ENCODE measurements around the gene FAM187B. TPM values are rescaled to one million over a fixed set of nuclear protein-coding genes. Genes with fewer than 3 reads are reported as not detected.
"Not testable (repeated sequence)": the region's sequence is repeated elsewhere in the genome, so short reads cannot be mapped to it uniquely, and the experiment has no call there.

Gene FAM187B
- total RNA-seq, 1 donor from 2014 or later = not detected

DNA sequence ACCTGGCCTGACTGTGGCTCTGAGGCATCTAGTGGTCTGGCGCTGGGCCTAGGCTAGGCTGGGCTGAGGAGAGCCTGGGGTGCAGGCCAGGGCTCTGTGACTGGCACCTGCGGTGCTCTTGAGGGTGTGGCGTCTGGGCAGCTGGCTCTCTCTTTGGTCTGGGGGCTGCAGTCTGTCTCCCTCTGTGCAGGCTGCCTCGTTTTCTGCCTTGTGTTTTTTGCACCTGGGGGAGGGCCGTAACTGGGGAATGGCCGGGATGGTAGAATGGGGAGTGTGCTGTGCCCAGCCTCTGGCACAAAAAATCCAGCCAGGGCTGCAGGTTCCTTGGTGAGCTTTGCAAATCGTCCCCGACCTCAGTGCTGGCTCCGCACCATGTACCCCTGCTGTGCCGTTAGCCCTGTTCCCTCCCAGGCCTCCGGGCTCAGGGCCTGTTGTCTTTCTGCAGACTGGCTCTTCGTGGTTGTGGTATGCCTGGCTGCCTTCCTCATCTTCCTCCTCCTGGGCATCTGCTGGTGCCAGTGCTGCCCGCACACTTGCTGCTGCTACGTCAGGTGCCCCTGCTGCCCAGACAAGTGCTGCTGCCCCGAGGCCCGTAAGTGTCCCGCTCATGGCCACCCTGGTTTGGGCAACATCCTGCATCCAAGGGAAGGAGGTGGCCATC, 33.7 kb upstream of the FAM187B start:
- DNase-seq (ENCODE audit: low read depth in 2 of 2) = no peak

DNA sequence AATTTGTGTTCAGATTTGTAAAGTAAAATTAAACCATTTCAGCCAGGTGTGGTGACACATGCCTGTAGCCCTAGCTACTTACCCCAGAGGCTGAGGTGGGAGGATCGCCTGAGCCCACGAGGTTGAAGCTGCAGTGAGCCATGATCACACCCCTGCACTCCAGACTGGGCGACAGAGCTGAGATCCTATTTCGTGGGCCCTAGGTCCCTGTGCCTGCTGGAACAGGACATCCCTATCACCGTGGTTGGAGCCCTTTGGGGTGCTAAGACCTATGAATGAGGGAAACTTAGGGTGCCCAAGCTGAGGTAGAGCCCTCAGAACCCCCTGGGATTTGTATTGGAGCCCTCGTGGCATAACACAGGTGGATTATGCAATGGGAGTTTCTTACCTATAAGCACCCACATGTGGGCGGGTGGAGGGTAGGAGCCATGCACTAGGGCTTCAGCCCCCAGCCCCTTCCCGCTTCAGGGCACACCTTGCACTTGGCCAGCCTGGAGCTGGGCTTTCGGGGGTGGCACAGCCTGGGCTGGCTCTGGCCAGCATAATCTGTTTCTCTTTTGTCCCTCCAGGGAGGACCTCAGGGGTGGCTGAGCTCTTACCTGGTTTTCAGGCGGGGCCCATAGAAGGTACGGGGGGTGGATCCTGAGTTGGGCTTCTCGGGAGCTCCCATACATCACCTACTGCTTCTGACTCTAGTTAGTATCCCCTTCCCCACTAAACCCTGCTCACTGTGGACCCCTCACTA, 33.0 kb upstream of the FAM187B start:
- DNase-seq (ENCODE audit: low read depth in 2 of 2) = no peak

DNA sequence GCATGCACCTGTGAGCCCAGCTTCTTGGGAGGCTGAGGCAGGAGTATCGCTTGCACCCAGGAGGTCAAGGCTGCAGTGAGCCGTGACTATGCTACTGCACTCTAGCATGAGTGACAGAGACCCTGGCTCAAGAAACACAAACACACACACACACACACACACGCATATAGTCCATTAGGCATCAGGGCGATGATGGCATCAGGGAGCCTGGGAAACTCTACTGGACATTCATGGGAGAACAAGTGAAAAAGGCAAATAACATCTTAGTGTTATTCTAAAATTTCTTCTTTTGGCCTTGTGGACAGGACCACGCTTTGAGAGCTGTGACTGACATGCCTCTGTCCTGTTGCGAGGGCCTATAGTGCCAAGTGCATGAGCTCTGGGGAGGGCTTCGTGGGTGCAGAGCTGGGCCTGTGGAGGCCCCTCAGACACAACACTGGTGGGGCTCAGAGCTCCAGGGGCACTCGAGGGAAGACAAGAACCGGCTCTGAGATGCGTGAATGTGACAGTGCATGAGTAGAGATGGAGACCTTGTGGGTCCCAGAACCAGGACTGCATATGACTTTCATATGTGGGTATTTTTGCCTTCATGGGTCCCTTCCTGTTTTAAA, 32.3 kb upstream of the FAM187B start:
- DNase-seq (ENCODE audit: low read depth in 2 of 2) = no peak

DNA sequence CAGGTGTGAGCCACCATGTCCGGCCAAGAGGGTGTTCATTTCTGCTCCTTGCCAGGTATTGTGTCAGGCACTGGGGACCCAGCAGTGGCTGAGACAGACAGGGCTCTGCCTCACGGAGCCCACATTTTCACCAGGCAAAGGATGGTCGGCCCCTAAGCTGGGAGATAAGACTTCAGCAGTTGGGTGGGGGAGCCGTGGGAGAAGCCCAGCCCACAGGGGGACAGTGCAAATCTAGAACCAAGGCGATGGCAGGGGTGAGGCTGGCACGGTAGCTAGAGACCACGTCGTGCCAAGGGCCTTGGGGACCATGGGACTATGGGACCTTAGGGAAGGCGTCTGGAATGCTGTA, 28.5 kb upstream of the FAM187B start:
- no peak for DNase-seq (ENCODE audit: low read depth in 2 of 2)

DNA sequence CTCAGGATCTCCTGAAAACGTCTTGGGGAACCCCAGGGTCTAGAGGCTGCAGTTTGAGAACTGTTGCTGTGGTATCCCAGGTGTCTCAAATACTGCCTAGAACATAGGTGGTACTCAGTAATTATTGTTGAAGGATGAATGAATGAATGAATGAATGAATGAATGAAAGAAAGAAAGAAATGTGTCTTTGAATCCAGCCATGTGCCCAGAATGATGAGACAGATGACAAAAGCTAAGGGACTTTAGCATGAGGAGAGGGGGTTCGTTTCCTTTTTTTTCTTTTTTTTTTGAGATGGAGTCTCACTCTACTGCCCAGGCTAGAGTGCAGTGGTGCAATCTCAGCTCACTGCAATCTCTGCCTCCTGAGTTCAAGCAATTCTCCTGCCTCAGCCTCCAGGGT, 28.0 kb upstream of the FAM187B start:
- no peak for DNase-seq (ENCODE audit: low read depth in 2 of 2)

DNA sequence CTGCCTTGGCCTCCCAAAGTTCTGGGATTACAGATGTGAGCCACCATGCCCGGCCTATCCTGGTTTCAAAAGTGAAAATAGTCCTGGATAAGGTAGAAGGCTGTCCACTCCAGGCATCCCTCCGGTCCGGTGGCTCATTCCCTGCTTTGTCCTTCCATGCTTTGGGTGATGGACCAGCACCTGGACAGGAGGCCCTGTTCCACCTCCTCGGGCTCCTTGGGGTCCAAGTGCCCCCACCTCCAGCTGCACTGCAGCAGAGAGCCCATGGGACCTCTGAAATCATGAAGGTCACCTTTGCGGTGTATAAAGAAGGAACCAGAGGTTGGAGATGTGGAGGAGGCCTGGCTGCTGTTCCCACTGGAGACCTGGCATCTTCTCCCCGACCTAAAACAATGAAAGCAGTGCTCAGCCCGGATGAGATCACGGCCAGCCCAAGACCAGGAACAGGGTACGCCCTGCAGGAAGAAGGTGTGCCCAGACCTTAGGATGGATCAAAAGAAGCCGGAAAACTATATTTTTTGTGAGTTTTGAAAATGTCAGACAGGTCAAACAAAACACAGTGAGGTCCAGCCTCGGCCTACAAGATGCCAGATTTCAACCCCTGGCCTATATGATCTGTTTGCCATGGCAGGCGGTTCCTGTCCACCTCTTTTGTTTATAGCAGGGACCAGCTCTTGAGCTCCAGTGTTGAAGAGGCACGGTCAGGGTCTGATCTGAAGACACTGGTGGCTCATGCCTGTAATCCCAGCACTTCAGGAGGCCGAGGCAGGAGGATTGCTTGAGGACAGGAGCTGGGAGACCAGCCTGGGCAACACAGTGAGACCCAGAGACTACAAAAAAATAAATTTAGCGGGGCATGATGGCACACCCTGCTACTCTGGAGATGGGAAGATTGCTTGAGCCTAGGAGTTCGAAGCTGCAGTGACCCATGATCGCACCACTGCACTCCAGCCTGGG, 26.1 kb upstream of the FAM187B start:
- DNase-seq (ENCODE audit: low read depth in 2 of 2) = no peak

DNA sequence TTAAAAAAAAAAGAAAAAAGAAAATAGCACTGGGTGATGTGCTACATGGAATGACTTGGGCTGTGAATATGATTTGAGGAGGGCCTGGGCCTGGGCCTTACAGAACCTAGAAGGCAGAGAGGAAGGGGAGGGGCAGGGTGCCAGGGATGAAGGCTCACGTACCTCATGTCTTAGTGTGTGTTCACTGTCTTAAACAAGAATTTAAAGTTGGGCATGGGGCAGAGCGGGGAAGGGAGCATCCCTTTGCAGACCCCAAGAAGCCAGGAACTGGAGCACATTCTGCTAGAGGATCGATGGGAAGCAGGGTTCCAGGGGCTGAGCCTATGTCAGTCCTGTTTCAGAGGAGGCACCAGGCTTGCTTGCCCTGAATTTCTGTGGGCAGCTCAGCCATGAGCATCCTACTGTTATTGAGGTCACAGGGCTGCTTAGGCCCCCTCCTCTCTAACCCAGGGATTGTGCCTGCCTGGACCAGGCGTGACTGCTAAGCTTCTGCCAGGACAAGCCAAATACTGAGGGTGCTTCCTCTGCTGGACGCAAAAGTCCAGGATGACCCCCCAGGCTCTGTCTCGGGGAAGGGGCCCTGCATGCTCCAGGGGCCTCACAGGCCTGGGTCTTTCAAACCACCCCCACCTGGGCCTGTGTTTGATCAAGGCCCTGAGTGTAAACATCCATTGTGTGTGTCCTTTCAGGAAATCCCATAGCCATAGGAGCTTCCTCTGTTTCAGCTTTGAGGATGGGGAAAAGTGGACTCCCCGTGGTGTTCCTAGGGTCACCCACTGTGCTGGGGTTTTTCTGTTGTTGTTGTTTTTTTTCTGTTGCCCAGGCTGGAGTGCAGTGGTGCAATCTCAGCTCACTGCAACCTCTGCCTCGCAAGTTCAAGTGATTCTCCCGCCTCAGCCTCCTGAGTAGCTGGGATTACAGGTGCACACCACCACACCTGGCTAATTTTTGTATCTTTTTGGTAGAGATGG, 25.1 kb upstream of the FAM187B start:
- DNase-seq (ENCODE audit: low read depth in 2 of 2) = peak in 1 of 2 donors; percentile 29

DNA sequence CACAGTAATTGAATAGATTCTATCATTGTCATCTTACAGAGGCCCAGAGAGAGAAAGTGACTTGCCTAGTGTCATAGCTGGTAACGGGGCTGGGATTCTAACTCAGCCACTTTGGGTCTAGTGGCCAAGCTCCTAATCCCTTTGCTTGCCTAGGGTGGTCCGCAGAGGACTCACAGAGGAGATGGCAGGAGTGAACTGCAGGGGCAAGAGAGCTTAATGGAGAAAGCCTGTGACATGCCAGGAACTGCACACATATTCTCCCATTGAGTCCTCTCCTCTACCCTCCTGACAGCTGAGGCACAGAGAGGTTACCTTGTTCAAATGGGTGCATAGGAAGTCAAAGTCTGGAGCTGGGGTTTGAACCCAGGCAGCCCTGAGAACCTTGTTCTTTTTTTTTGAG, 22.9 kb upstream of the FAM187B start:
- DNase-seq (ENCODE audit: low read depth in 2 of 2) = no peak

DNA sequence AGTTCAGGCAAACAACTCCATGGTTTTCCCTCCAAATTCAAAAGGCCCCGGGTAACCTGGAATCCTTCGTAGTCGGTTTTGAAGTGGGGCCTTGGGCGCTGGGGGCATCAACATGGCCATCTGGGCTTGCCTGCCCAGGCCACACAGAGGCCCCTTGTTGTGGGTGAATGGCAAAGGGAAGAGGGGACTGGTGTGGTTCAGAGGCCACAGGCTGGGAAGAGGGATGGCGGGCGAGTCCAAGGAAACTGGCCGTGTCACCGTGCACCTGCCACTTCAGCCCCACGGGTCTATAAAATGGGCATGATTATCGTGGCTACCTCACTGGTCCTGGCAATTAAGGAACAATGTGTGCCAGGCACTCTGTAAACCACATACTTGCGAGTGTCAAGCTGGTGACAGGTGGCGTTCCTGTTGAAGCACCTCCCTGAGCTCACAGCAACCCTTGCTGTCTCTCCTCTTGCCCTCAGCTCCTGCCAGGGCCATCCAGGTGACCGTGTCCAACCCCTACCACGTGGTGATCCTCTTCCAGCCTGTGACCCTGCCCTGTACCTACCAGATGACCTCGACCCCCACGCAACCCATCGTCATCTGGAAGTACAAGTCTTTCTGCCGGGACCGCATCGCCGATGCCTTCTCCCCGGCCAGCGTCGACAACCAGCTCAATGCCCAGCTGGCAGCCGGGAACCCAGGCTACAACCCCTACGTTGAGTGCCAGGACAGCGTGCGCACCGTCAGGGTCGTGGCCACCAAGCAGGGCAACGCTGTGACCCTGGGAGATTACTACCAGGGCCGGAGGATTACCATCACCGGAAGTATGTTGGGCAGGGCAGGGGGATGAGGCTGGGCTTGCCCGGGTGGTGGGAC, 21.5 kb upstream of the FAM187B start:
- DNase-seq (ENCODE audit: low read depth in 2 of 2) = no peak

DNA sequence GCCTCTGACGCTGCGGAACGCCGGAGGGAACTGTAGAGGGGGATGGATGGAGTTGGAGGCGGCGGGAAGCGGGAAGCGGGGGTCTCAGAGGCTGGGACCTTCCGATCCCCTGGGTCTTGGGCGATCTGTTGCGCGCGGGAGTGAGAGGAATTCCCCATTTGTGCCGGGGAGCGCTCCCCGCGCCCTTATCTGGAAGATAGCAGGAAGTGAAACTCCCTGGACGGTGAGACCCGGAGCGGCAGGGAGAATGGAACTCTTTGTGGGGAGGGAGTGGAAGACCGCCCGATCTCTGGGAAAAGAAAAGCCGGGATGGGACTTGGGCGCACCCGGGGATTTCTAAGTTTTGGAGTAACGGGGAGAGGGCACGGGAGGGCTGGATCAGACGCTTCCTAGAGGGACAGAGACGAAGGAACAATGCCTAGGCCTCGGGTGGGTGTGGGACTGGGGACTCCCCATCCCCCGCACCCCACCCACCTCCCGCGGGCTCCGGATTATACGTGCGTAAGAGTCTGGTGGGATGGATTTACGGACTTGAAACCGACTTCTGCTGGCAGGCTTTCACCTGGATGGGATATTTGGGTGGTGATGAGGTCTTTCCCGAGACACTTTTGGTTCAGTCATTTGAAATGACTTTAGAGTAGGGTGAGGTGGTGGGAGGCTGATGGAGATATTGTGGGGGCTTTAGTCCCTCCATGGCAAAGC, 20.8 kb upstream of the FAM187B start:
- DNase-seq (ENCODE audit: low read depth in 2 of 2) = no peak

DNA sequence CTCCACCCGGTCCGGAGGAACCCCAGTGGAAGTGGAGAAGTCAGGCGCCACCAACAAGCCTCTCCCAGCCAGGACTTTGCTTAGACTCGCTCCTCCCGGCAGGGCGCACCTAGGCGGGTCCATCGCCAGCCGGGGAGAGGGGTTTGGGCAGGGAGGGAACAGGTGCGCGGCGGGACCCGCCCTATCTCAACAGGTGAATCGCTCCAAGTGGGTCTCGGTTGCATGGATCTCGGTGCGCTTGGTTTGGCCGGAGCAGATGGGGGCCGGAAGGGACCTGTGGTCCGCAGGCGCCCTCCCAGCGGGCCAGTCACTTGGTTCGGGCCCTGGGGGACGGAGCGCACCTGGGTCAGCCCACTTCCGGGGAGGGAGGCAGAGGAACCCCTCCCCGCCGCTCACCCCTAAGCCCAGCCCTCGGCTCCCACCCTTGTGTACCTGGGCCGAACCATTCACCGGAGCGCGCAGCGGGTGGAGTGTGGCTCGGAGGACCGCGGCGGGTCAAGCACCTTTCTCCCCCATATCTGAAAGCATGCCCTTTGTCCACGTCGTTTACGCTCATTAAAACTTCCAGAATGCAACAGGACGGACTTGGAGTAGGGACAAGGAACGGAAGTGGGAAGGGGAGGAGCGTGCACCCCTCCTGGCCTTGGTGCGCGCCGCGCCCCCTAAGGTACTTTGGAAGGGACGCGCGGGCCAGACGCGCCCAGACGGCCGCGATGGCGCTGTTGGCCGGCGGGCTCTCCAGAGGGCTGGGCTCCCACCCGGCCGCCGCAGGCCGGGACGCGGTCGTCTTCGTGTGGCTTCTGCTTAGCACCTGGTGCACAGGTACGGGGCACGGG, 20.0 kb upstream of the FAM187B start, which contains the start of gene LSR:
TSS of gene LSR (plus strand) at position 693 of the 836 bp plus-strand sequence. CDS start at position 714, 21 bp downstream.
- no peak for DNase-seq (ENCODE audit: low read depth in 2 of 2)

DNA sequence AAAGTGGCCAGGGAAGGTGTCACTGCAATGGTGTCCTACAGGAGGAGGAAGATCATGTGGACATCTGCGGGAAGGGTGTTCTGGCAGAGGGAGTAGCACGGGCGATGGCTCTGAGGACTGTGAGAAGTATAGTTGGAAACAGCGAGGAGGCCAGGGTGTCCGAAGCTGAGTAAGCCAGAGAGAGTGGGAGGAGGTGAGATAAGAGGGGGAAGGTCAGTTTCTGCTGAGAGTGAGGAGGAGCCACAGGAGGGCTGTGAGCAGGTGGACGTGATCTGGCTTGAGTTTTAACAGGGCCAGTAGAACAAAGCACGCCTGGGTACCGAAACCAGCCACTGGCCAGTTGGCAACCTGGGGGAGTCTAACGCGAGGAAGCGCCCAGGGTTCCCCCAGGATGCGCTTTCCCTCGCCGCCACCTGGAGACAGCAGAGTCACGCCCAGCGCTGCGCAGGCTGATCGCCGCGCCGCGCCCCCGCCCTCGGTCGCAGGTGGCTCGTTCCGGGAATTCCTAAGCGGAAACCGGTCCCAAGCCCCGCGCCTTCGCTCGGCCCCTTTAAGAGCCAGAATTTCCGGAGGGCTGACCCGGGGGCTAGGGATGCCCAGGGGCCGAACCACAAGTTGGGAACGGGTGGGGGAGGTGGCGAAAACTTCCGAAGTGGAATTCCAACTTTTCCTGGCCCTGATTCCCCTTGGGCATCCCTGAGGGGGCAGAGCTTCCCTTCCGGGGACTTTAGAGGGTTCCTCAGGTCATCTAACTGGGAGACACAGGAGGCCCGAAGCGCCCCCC, 19.2 kb upstream of the FAM187B start:
- no peak for DNase-seq (ENCODE audit: low read depth in 2 of 2)

DNA sequence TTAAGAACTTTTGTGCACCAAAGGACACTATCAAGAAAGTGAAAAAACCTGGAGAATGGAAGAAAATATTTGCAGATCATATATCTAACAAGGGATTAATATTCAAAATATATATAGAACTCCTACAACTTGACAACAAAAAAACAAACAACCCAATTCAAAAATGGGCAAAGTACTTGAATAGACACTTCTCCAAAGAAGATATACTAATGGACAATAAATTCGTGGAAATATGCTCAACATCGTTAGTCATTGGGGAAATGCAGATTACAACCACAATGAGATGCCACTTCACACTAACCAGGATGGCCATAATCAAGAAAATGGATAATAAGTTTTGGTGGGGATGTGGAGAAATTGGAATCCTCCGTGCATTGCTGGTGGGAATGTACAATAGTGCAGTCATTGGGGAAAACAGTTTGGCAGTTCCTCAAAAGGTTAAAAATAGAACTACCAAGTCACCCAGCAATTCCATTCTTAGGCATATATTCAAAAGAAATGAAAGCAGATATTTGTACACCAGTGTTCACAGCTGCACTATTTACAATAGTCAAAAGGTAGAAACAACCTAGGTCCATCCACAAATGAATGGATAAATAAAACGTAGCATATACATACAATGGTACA, 18.0 kb upstream of the FAM187B start:
- DNase-seq (ENCODE audit: low read depth in 2 of 2) = no peak

DNA sequence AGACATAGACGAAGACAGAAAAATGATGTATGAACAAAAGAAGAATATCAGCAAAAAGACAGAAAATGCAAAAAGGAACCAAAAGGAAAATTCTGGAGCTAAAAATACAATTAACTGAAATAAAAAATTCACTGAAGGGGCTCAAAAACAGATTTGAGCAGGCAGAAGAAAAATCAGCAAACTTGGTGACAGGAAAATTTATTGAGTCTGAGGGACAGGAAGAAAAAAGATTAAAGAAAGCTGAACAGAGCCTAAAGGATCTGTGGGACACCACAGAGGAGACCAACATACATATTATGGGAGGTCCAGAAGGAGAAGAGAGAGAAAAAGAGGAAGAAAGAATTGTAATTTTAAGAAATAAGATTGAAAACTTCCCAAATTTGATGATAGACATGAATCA, 12.9 kb upstream of the FAM187B start:
- no peak for DNase-seq (ENCODE audit: low read depth in 2 of 2)

DNA sequence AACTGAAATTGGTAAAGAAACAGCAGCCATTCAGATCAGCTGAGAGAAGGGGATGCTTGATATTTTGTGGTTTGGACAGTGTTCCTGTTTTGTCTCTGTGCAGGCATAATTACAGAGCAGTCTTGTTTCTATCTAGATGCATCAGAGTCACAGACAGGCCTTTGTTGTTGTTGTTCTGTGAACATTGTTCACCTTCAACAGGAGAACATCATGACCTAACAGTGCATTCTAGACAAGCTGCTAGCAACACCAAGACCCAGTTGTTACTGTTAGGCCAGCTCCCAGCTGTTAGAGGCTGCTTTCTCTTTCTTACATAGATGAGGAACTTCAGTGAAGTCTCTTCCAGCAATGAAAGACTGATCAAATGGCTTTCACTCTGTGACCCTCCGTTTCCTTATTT, 11.8 kb upstream of the FAM187B start:
- DNase-seq (ENCODE audit: low read depth in 2 of 2) = no peak

DNA sequence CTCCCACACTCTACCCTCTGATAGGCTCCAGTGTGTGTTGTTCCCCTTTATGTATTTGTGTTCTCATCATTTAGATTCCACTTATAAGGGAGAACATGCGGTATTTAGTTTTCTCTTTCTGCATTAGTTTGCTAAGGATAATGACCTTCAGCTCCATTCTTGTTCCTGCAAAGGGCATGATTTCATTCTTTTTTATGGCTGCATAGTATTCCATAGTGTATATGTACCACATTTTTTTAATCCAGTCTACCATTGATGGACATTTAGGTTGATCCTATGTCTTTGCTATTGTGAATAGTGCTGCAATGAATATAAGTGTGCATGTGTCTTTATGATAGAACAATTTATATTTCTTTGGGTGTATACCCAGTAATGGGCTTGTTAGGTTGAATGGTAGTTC, 11.1 kb upstream of the FAM187B start:
- not testable (repeated sequence) for DNase-seq (ENCODE audit: low read depth in 2 of 2)
